PC-3 (cell line): ENCODE results near the gene BCL11A. TPM values are rescaled to one million over a fixed set of nuclear protein-coding genes. Genes with fewer than 3 reads are reported as not detected.

ENCODE experiments used
- ATAC-seq: fragments of 200-7000 bp; cut with Tn5 transposase; 2 replicates; pipeline ENCODE4 v1.9.1; 2020; ENCODE audit warnings: mild to moderate bottlenecking, moderate library complexity
- BruUV-seq: library from RNA; stranded (reverse); fragments of 400-500 nt; replicated peaks from 2 replicates; lab custom pipeline; 2021; lab: Mats Ljungman, UMichigan
- CTCF ChIA-PET: fragments of 300-600 bp; sonication (Branson Sonifier 250); formaldehyde crosslinking; loops from one replicate; lab custom pipeline; 2022; ENCODE audit warnings: antibody characterized with exemption; lab: Charles Lee
- POLR2A ChIA-PET: fragments of 300-600 bp; sonication (Branson Sonifier 250); formaldehyde crosslinking; loops from one replicate; lab custom pipeline; 2022; ENCODE audit warnings: antibody characterized with exemption; ENCODE audit not compliant: unreplicated experiment; lab: Charles Lee
- DNase-seq: peaks from one replicate; pipeline ENCODE4 v3.0.0-alpha.2; 2015
- H2AFZ ChIP-seq: fragments of 300-600 bp; sonication (generic); 2 replicates; pipeline ENCODE4 v1.6.0; 2016; ENCODE audit warnings: antibody characterized with exemption, low read length
- H3F3A ChIP-seq: fragments of 300-600 bp; sonication (generic); one replicate; pipeline ENCODE4 v1.6.0; 2017; ENCODE audit warnings: antibody characterized with exemption, low read length, control low read depth, mild to moderate bottlenecking; ENCODE audit not compliant: unreplicated experiment
- H3K27ac ChIP-seq: fragments of 300-600 bp; sonication (generic); 2 replicates; pipeline ENCODE4 v1.5.1; 2016; ENCODE audit warnings: mild to moderate bottlenecking, low read length
- H3K27me3 ChIP-seq: fragments of 300-600 bp; sonication (generic); 2 replicates; pipeline ENCODE4 v1.6.1; 2016; ENCODE audit warnings: low read length, mixed read lengths
- H3K36me3 ChIP-seq: fragments of 300-600 bp; sonication (generic); 2 replicates; pipeline ENCODE4 v1.6.1; 2016; ENCODE audit warnings: low read depth, mixed run types, low read length, mixed read lengths
- H3K4me1 ChIP-seq: fragments of 300-600 bp; sonication (generic); 2 replicates; pipeline ENCODE4 v1.5.1; 2016; ENCODE audit warnings: low read length; ENCODE audit not compliant: insufficient read depth
- H3K4me2 ChIP-seq: fragments of 300-600 bp; sonication (generic); 2 replicates; pipeline ENCODE4 v1.6.0; 2016; ENCODE audit warnings: low read length
- H3K4me3 ChIP-seq: fragments of 300-600 bp; sonication (generic); 2 replicates; pipeline ENCODE4 v1.5.1; 2016; ENCODE audit warnings: mild to moderate bottlenecking, low read length, mixed read lengths
- H3K79me2 ChIP-seq: fragments of 300-600 bp; sonication (generic); 2 replicates; pipeline ENCODE4 v1.6.1; 2017; ENCODE audit warnings: low read length, mixed read lengths
- H3K9ac ChIP-seq: fragments of 300-600 bp; sonication (generic); 2 replicates; pipeline ENCODE4 v1.6.0; 2016; ENCODE audit warnings: mild to moderate bottlenecking, low read length
- H3K9me2 ChIP-seq: fragments of 300-600 bp; sonication (generic); replicated peaks from 2 replicates; pipeline ENCODE4 v1.6.1; 2016; ENCODE audit warnings: mixed run types, low read length, mixed read lengths
- H3K9me3 ChIP-seq: fragments of 300-600 bp; sonication (generic); 2 replicates; pipeline ENCODE4 v1.6.1; 2016; ENCODE audit warnings: low read length, mixed read lengths
- H4K20me1 ChIP-seq: fragments of 300-600 bp; sonication (generic); 2 replicates; pipeline ENCODE4 v1.6.1; 2016; ENCODE audit warnings: low read length, mixed read lengths
- EZH2 ChIP-seq: fragments of 300-600 bp; sonication (generic); IDR thresholded peaks from one replicate; pipeline ENCODE4 v1.6.1; 2017; ENCODE audit warnings: antibody characterized with exemption, mild to moderate bottlenecking, low read length; ENCODE audit not compliant: unreplicated experiment
- EZH2phosphoT487 ChIP-seq: fragments of 300-600 bp; sonication (generic); IDR thresholded peaks from 2 replicates; pipeline ENCODE4 v1.6.1; 2018; ENCODE audit warnings: mild to moderate bottlenecking, antibody characterized with exemption, low read length, borderline replicate concordance
- intact Hi-C: fragments of 100-400 bp; cut with micrococcal nuclease; formaldehyde crosslinking; loops from 2 replicates; pipeline ENCODE4 v1.9.0; 2023
- total RNA-seq: library from RNA; depleted of rRNA; stranded (reverse); fragments of >200 nt; gene quantifications from 2 replicates; pipeline ENCODE4 v1.2.3, GENCODE V29; 2014
- TF ChIP-seq, protein P1 (sequence below): fragments of 300-600 bp; sonication (generic); conservative IDR thresholded peaks from 2 replicates; pipeline ENCODE4 v1.5.1; 2017; ENCODE audit warnings: antibody characterized with exemption, low read depth, mild to moderate bottlenecking, low read length

Gene BCL11A
- total RNA-seq, 1 experiment from 2014 or later, result 4.6 TPM

DNA sequence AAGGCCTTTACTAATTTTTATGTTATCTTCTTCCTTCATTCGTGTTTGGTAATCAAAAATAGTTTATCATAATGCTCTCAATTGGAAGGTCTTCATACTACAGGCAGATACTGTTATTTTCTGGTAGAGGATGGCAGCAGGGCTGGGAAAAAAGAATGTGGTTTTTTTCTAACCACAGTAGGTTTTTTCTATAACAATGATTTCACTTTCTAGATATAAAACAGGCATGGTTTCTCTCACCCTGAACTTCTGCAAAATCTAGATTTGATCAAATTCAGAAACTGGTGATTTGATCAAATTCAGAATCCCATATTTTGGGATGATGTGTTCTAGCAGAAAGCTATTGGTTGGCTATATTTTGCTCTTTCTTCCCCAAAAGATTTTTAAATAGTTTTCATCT is 27.6 kb downstream of the BCL11A start:
- H3K4me1 ChIP-seq, result peaks cover 14% of the 10 kb centered on the region
- H3K36me3 ChIP-seq, result no peaks in the 10 kb centered on the region
- no peaks in the 10 kb centered on the region for H3F3A ChIP-seq
- no peaks in the 10 kb centered on the region for H3K9me3 ChIP-seq
- H3K27ac ChIP-seq, result no peak overlapping the region
- TF ChIP-seq EZH2 (no peak), EZH2phosphoT487 (no peak)
- TF ChIP-seq, protein P1, sequence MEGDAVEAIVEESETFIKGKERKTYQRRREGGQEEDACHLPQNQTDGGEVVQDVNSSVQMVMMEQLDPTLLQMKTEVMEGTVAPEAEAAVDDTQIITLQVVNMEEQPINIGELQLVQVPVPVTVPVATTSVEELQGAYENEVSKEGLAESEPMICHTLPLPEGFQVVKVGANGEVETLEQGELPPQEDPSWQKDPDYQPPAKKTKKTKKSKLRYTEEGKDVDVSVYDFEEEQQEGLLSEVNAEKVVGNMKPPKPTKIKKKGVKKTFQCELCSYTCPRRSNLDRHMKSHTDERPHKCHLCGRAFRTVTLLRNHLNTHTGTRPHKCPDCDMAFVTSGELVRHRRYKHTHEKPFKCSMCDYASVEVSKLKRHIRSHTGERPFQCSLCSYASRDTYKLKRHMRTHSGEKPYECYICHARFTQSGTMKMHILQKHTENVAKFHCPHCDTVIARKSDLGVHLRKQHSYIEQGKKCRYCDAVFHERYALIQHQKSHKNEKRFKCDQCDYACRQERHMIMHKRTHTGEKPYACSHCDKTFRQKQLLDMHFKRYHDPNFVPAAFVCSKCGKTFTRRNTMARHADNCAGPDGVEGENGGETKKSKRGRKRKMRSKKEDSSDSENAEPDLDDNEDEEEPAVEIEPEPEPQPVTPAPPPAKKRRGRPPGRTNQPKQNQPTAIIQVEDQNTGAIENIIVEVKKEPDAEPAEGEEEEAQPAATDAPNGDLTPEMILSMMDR, result no peak
- no peaks in the 10 kb centered on the region for H3K9me2 ChIP-seq
- H3K79me2 ChIP-seq, result 0 out of 2 replicates have a peak, but pooled peaks cover 10% of the 10 kb centered on the region
- no TSS peak for BruUV-seq
- ATAC-seq, result no peak
- no peaks in the 10 kb centered on the region for H4K20me1 ChIP-seq
- intact Hi-C loops, result no loop called here
- no peak overlapping the region for H3K4me2 ChIP-seq
- POLR2A ChIA-PET, result no interaction called here
- no peak overlapping the region for H3K4me3 ChIP-seq
- H2AFZ ChIP-seq, result no peak overlapping the region
- no peak for DNase-seq
- H3K27me3 ChIP-seq, result no peaks in the 10 kb centered on the region
- CTCF ChIA-PET, result no interaction called here
- no peak overlapping the region for H3K9ac ChIP-seq

GRCh38 chr2:60524874-60525273 is 28.6 kb downstream of the BCL11A start:
- no peaks in the 10 kb centered on the region for H4K20me1 ChIP-seq
- ChIA-PET CTCF (no interaction called here), POLR2A (no interaction called here)
- no peak overlapping the region for H3K9ac ChIP-seq
- H3K9me3 ChIP-seq, result no peaks in the 10 kb centered on the region
- no peaks in the 10 kb centered on the region for H3K9me2 ChIP-seq
- H3K4me3 ChIP-seq, result no peak overlapping the region
- H3K4me2 ChIP-seq, result no peak overlapping the region
- no TSS peak for BruUV-seq
- H3K27ac ChIP-seq, result no peak overlapping the region
- ATAC-seq (no peak), DNase-seq (no peak)
- TF ChIP-seq, protein P1, result no peak
- TF ChIP-seq EZH2 (no peak), EZH2phosphoT487 (no peak)
- H3K4me1 ChIP-seq, result peaks cover 4% of the 10 kb centered on the region
- no peaks in the 10 kb centered on the region for H3K27me3 ChIP-seq
- no peaks in the 10 kb centered on the region for H3F3A ChIP-seq
- 0 out of 2 replicates have a peak, but pooled peaks cover 10% of the 10 kb centered on the region for H3K79me2 ChIP-seq
- no peak overlapping the region for H2AFZ ChIP-seq
- H3K36me3 ChIP-seq, result no peaks in the 10 kb centered on the region
- intact Hi-C loops, result no loop called here

- no peak for ATAC-seq
- no peak overlapping the region for H3K9ac ChIP-seq
- 0 out of 2 replicates have a peak, but pooled peaks cover 2% of the 10 kb centered on the region for H3K79me2 ChIP-seq
- no peaks in the 10 kb centered on the region for H3K36me3 ChIP-seq
- intact Hi-C loops, result no loop called here
- BruUV-seq, result no TSS peak
- H3K9me2 ChIP-seq, result no peaks in the 10 kb centered on the region
- no peaks in the 10 kb centered on the region for H4K20me1 ChIP-seq
- no peak for TF ChIP-seq EZH2phosphoT487
- TF ChIP-seq, protein P1, result no peak
- no peak overlapping the region for H3K4me2 ChIP-seq
- ChIA-PET CTCF (no interaction called here), POLR2A (interaction anchor here (0.6 kb wide), 1 partner anchor 20 kb away, joined by 4 read pairs; no protein-coding TSS in a partner anchor)
- no peaks in the 10 kb centered on the region for H3K4me1 ChIP-seq
- DNase-seq, result no peak
- H3K27me3 ChIP-seq, result no peaks in the 10 kb centered on the region
- no peaks in the 10 kb centered on the region for H3K9me3 ChIP-seq
- H3K27ac ChIP-seq, result no peak overlapping the region
- no peak overlapping the region for H3K4me3 ChIP-seq
- H2AFZ ChIP-seq, result no peak overlapping the region
- H3F3A ChIP-seq, result no peaks in the 10 kb centered on the region
These were observed 29.5 kb downstream of the BCL11A start for GRCh38 chr2:60523963-60524362.
